ENCODE results near the gene SEMA3C.

Gene SEMA3C

DNA sequence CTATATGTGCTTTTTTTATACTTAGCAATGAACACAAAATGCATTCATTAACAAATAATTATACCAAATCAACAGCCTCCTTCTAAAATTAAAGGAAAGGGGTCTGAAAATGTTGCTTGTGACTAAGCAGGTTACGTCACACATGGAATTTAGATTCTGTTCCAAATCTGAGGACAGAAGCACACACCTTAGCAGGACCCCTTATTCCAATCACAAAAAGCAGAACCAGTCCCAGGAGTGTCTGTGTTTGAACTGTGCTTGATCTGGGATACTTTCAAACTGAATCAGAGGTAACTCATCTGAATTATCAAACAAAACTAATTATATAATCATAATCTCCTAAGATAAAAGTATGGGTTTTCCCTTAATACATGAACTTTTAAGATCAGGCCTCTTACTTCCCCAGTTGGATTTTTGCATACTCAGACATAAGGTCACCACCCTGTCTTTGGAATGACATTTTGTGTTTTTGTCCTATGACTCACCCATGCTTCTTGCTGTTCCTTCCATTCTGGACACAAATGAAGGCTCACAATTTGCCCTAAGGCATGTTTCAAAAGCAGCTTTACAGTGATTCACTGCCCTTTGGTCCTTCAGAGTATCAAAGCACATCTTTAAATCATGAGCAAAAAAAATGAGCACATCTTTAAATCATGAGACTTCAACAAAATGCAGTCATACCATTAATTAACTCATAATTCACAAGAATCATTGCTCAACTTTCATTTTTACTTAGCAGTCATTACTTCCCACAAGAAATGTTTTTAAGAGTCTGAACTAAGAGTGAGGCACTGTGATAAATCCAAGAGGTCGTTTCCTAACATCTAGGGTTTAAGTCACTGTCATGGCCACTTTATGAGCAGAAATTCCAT, 35.5 kb downstream of the SEMA3C start:
- Mint-ChIP-seq H3K27me3 (no peaks in the 10 kb centered on the region), H3K27ac (no peak overlapping the region), H3K4me3 (no peak overlapping the region), H3K36me3 (no peaks in the 10 kb centered on the region), H3K4me1 (no peaks in the 10 kb centered on the region), H3K9me3 (no peaks in the 10 kb centered on the region)
- ATAC-seq, result no peak

DNA sequence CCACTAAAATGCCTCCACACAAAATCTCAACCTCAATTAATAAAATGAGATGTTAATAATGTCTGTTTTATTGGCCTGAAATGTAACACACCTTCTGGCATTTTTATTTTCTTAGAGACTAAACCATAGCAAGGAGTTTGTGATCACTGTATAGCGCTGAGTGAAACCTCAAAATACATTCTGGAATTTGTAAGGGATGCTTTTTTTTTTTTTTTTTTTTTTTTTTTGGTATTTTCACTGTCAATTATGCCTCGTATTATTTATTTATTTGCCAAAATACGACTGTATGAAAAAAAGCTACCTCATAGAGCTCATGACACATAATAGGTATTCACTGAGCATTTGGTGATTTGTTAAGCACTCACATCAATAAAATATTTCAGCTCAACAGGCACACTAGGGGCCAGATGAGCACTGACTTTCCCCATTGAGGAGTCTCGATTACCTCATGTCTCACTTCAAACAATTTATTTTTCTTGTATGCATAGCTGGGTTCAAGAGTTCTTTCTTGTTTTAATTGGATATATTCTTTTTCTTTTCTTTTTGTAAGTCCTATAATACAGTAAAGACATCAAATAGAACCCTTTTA, 36.5 kb downstream of the SEMA3C start:
- Mint-ChIP-seq H3K36me3 (no peaks in the 10 kb centered on the region), H3K4me3 (no peak overlapping the region), H3K27me3 (no peaks in the 10 kb centered on the region), H3K27ac (no peak overlapping the region), H3K9me3 (no peaks in the 10 kb centered on the region), H3K4me1 (no peaks in the 10 kb centered on the region)
- no peak for ATAC-seq

DNA sequence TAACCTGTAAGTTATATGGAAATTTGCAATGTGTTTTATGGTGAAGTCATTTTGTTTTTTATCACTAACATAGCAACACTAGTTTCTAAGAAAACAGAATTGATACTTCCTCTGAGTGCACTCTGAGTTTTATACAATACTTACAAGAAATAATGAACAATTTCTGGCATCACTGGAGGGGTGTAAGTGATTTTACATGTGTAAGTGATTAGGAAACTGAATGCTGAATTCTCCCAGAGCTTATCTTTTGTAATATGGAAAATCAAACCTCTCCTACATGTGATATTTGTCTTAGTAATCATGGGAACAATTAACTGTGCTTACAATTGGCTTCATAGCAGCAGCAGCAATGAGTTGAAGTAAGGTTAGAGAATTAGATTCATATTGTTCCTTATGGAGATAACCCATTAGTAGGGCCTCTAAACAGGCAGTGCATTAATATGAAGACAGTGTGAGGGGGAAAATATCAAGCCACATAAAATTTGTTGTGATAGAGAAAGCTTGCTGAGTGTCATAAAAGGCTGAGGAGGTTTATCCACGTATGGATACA, 37.4 kb downstream of the SEMA3C start:
- no peaks in the 10 kb centered on the region for H3K9me3 Mint-ChIP-seq
- no peaks in the 10 kb centered on the region for H3K4me1 Mint-ChIP-seq
- no peak overlapping the region for H3K4me3 Mint-ChIP-seq
- no peaks in the 10 kb centered on the region for H3K27me3 Mint-ChIP-seq
- H3K27ac Mint-ChIP-seq, result no peak overlapping the region
- ATAC-seq, result no peak
- no peaks in the 10 kb centered on the region for H3K36me3 Mint-ChIP-seq

DNA sequence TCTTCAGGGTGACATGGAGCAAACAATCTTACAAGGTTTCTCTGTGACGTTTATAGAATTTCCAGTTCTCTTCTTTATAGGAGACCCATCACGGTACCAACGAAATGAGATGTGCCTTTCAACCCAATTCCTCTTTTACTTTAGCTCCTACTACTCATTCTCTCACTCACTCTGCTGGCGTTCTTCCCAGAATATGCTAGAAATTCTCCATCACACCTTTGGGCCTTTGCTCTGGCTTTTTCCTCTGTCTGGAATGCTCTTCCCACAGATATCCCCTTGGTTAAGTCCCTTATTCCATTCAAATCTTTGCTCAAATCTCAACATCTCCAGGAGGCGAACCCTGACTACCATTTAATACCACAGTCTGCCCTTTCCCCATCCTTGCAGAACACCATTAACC, 39.0 kb downstream of the SEMA3C start:
- no peaks in the 10 kb centered on the region for H3K36me3 Mint-ChIP-seq
- no peaks in the 10 kb centered on the region for H3K9me3 Mint-ChIP-seq
- no peak for ATAC-seq
- H3K4me3 Mint-ChIP-seq, result no peak overlapping the region
- no peaks in the 10 kb centered on the region for H3K27me3 Mint-ChIP-seq
- H3K27ac Mint-ChIP-seq, result no peak overlapping the region
- no peaks in the 10 kb centered on the region for H3K4me1 Mint-ChIP-seq

DNA sequence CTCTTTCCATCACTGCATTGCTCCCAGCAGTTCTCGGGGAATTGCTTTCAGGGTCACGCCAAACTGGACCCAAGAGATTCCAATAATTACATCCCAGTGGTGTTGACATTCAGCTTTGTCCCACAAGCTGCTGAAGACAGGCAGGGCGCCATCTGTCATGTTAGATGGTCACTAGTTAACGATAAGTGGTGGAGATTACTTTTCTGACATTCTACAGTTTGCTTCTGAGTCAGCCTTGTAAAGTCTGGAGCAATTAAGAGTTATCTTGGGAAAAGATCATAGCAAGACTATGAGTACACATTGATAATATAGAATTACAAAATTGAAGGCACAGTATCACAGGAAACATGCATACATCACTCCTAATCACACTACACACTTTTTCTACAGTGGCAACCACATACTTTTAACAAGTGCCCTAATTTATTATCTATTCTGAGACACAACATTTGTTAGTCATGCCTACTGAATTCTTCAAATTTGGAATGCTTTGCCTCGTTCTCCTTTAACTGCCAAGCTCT, 41.9 kb downstream of the SEMA3C start:
- Mint-ChIP-seq H3K27me3 (no peaks in the 10 kb centered on the region), H3K27ac (no peak overlapping the region), H3K36me3 (no peaks in the 10 kb centered on the region), H3K4me3 (no peak overlapping the region), H3K4me1 (no peaks in the 10 kb centered on the region), H3K9me3 (no peaks in the 10 kb centered on the region)
- no peak for ATAC-seq

DNA sequence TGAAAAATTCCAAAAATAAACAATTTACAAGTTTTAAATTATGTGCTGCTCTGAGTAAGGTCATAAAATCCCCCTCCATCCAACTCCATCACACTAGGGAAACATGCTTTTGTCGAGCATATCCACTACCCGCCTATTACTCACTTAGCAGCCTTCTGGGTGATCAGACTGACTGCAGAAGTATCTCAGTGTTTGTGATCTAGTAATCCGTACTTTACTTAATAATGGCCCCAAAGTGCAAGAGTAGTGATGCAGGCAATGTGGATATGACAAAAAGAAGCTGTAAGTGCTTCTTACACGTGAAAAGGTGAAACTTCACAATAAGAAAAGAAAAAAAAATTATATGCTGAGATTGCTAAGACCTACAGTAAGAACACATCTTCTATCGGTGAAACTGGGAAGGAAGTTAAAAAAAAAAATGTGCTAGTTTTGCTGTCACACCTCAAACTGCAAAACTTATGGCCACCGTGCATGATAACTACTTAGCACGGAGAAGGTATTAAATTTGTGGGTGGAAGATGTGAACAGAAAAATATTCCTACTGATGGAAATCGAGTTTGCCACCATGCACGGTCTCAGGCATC, 43.2 kb downstream of the SEMA3C start:
- H3K36me3 Mint-ChIP-seq, result no peaks in the 10 kb centered on the region
- H3K4me3 Mint-ChIP-seq, result no peak overlapping the region
- ATAC-seq, result no peak
- H3K4me1 Mint-ChIP-seq, result no peaks in the 10 kb centered on the region
- no peaks in the 10 kb centered on the region for H3K27me3 Mint-ChIP-seq
- peaks cover 3% of the 10 kb centered on the region for H3K9me3 Mint-ChIP-seq
- H3K27ac Mint-ChIP-seq, result no peak overlapping the region

DNA sequence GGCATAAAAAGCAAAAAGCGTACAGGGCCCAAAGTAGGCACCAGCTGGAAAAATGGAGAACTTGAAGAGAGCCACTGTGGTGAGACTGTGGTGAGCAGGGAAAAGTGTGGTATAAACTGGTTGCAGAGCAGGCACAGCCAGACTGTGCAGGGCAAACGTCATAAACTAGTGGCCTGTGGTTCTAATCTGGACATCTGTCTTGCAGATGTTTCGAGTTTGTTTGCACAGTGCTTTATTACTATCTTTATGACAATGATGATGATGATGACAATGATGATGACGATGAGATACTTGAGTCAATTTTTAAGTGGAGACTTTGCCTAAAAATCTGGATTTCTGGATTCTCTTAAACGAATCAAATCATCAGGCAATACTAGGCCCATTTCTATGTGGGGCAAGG, 45.7 kb downstream of the SEMA3C start:
- Mint-ChIP-seq H3K9me3 (peaks cover 3% of the 10 kb centered on the region), H3K27ac (no peak overlapping the region), H3K27me3 (no peaks in the 10 kb centered on the region), H3K36me3 (no peaks in the 10 kb centered on the region), H3K4me3 (no peak overlapping the region), H3K4me1 (no peaks in the 10 kb centered on the region)
- no peak for ATAC-seq

DNA sequence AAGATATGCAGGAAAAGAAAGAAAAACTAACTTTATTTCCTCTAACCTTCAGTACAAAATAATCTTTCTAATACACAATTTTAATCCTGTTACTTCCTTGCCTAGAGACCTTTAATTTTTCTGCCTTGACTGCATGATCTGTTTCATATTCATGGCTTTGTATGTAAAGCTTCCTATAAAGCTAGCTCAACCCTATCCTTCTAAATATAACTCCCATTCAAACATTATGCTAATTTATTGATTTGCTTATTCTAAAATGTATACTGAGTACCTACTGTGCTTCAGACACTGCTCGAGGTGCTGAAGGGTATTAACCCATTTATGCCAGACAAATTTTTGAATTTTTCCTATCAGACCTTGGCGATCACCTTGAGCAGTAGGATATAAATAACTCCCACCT, 47.6 kb downstream of the SEMA3C start:
- Mint-ChIP-seq H3K36me3 (no peaks in the 10 kb centered on the region), H3K4me3 (no peak overlapping the region), H3K9me3 (peaks cover 3% of the 10 kb centered on the region), H3K27me3 (no peaks in the 10 kb centered on the region), H3K4me1 (no peaks in the 10 kb centered on the region), H3K27ac (no peak overlapping the region)
- no peak for ATAC-seq

DNA sequence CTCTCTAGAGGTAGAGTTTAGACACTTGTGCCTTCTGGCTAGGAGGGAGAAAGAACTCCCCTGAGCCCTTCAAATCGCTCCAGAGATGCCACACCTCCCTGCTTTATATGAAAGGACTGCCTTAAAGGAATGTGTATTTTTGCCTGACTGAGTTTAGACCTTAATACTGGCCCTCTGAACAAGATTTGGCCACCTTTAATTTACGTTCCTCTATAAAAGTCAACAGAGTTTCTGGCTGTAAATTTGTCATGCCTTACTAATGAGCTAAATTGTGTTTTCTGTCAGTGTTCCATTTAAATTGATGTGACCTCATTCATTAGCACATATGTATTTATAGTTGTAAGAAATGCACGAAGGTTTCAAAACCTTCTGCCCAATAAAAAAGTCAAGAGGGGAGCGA, 48.0 kb downstream of the SEMA3C start:
- no peak for ATAC-seq
- no peaks in the 10 kb centered on the region for H3K27me3 Mint-ChIP-seq
- no peaks in the 10 kb centered on the region for H3K4me1 Mint-ChIP-seq
- no peak overlapping the region for H3K4me3 Mint-ChIP-seq
- H3K27ac Mint-ChIP-seq, result no peak overlapping the region
- peaks cover 3% of the 10 kb centered on the region for H3K9me3 Mint-ChIP-seq
- no peaks in the 10 kb centered on the region for H3K36me3 Mint-ChIP-seq

DNA sequence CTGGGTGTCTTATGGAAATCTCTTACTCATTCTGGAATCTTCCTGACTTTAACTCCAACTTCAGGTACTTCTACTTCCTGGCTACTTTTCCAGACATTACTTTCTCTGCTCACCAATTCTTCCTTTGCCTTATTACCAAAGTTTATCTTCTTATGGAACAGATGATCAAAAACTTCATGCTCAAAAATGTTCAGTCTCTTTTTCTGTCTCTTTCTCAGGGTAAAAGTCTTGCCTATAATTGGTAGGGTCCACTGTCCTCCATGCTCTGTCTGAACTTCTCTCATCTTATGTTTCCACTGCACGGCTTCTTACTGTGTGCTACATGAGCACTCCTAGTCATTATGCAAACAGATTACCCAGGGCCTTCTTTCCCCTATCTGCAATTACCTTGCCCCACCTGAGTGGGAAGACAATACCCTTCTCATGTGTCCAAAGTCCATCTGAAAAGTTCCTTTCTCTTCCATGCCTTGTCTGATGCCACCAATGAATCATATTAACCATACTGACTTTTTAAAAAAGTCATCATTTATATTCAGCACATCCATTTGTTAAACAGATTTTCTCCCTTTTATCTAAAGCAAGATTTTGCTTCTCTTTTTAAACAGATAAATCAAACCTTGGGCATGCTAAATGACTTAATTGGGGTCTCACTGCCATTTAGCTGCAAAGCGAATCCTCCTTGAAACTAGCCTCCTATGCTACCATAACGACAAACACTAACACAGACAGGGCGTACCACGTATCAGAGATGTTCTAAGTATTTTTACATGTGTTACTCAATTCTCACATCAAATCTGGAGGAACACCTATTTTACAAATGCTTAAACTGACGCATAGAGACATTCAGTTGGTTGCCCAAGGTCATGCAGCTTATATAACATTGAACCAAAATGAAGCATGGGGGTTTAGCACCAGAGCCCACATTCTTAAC, 48.8 kb downstream of the SEMA3C start:
- Mint-ChIP-seq H3K4me1 (no peaks in the 10 kb centered on the region), H3K27ac (no peak overlapping the region), H3K27me3 (no peaks in the 10 kb centered on the region), H3K9me3 (peaks cover 3% of the 10 kb centered on the region), H3K4me3 (no peak overlapping the region), H3K36me3 (no peaks in the 10 kb centered on the region)
- no peak for ATAC-seq

DNA sequence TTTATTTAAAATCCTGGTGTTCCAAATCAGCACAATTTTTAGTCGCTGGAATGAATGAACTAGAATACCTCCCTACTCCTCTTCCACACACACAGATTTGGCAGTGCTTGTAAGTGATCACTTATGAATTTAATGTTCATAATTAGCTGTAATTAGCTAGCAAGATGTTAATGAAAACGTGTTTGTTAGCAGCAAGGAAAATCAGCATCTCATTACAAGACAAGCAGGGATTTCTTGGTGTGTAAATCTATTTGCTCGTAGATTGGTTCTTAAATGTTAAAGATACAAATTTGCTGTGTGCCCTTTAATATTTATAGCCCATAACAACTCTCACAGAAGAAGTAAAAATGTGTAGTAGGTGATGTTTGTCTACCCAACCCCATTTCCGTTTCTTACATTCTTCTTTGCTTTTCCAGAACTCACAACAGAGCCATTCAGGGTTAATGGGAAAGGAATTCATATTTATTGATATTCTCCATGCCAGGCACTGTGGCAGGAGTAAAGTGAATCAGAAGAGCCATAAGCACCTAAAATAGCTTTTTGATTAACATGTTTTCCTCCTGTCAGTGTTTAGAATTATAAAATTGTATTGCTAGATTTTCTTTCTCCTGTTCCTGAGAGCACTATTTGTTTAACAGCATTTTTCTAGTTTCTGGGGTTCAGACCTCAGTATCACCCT, 49.6 kb downstream of the SEMA3C start:
- no peaks in the 10 kb centered on the region for H3K36me3 Mint-ChIP-seq
- peaks cover 3% of the 10 kb centered on the region for H3K9me3 Mint-ChIP-seq
- no peaks in the 10 kb centered on the region for H3K4me1 Mint-ChIP-seq
- H3K4me3 Mint-ChIP-seq, result no peak overlapping the region
- H3K27me3 Mint-ChIP-seq, result no peaks in the 10 kb centered on the region
- no peak overlapping the region for H3K27ac Mint-ChIP-seq
- ATAC-seq, result no peak

DNA sequence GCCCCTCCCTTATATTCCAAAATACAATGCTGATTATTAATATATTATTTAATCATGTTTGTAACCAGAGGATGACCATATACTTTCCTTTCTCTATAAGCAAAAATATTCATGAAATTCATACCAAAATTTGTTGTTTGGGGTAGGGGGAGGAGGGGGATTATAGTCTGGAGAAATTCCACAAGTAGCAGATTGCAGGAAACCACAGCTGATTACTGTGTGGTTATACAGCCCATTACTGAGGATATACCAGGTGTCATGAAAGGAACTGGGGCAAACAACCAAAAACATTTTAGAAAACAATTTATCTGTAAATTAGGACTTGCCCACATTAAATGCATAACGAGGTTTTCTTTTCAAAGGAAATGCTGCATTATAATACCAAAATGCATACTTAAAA, 50.3 kb downstream of the SEMA3C start:
- H3K4me1 Mint-ChIP-seq, result no peaks in the 10 kb centered on the region
- ATAC-seq, result no peak
- H3K4me3 Mint-ChIP-seq, result no peak overlapping the region
- H3K36me3 Mint-ChIP-seq, result no peaks in the 10 kb centered on the region
- peaks cover 5% of the 10 kb centered on the region for H3K9me3 Mint-ChIP-seq
- no peak overlapping the region for H3K27ac Mint-ChIP-seq
- H3K27me3 Mint-ChIP-seq, result no peaks in the 10 kb centered on the region

DNA sequence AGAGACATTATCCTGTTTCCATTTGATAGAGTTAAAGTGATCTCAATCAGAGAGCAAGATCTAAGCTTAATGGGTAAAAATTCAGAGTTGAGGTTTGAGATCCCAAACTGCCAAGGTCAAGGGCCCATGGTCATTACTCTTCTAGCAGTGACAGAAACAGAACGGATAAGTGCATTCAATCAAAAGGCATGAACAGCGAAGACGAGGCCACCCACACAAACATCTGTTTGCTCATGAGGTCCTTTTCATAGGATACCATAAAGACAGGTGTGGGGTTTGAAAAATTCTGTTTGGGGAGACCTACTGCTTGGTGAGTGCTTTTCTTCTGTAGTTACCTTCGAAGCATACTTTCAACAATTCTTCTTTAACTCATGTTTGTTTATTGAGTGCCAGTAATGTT, 58.3 kb downstream of the SEMA3C start:
- peaks cover 2% of the 10 kb centered on the region for H3K9me3 Mint-ChIP-seq
- H3K27me3 Mint-ChIP-seq, result no peaks in the 10 kb centered on the region
- H3K27ac Mint-ChIP-seq, result no peak overlapping the region
- no peaks in the 10 kb centered on the region for H3K36me3 Mint-ChIP-seq
- H3K4me1 Mint-ChIP-seq, result no peaks in the 10 kb centered on the region
- no peak overlapping the region for H3K4me3 Mint-ChIP-seq
- no peak for ATAC-seq

DNA sequence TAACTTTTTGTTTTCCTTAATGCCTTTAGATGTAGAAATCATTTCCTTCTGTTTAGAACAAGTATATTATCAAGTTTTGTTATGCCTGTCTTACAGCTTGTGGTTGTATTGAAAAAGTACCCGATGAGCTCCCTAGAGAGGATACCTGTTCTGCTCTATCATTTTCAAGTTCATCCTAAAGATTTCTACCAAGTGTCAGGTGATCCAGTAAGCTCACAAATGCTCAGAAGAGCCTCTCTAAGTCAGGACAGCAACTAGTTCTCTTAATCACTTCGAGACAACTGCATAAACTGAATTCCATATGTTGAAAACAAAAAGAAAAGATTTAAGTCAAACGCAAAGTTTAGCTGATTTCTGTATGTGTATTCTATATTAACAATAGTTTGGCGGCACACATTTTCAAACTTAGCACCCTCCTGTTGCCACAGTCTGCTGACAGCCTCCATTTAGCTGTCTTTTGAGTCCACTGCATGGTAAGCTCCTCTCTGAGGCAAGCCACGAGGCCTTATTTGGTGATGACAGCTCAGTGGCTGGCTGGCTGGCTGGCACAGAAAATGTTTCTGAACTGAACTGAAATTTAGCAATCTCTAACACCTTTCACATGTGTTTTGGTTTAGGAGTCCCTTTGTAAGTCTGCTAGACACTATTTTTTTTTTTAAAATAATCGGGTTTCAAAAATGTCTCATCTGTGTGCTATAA, 59.4 kb downstream of the SEMA3C start:
- H3K4me1 Mint-ChIP-seq, result no peaks in the 10 kb centered on the region
- no peaks in the 10 kb centered on the region for H3K36me3 Mint-ChIP-seq
- H3K4me3 Mint-ChIP-seq, result no peak overlapping the region
- no peak overlapping the region for H3K27ac Mint-ChIP-seq
- H3K9me3 Mint-ChIP-seq, result peaks cover 2% of the 10 kb centered on the region
- no peaks in the 10 kb centered on the region for H3K27me3 Mint-ChIP-seq
- ATAC-seq, result no peak

Measured in stimulated activated memory B cell treated with anti-CD40 and anti-IgM and Interleukin-4, amounts not matched to agents 10 μg/mL and 1 μg/mL and 100 μg/mL, for 72 hours (primary cell).